ENCODE results near the gene ALG14.
"Not testable (repeated sequence)": the region's sequence is repeated elsewhere in the genome, so short reads cannot be mapped to it uniquely, and the experiment has no call there.

ALG14 gene

GRCh38 chr1:95023399-95024043, 49.2 kb downstream of the ALG14 start:
- TF ChIP-seq CTCF (IDR thresholded peaks at IDR 0.05; ENCODE audit: poor library complexity, severe bottlenecking) = no peak
- H3K36me3 ChIP-seq (ENCODE audit: low read depth) = 0 out of 2 replicates have a peak, but pooled peaks cover 4% of the 10 kb centered on the region
- peak; percentile 96 for ATAC-seq (ENCODE audit: low read depth)
- peak overlapping the region; percentile 51 for H3K27ac ChIP-seq (ENCODE audit: poor library complexity, severe bottlenecking)
- H3K4me3 ChIP-seq (ENCODE audit: severe bottlenecking) = no peak overlapping the region
- peaks cover 23% of the 10 kb centered on the region for H3K4me1 ChIP-seq (ENCODE audit: insufficient read depth, poor library complexity, severe bottlenecking)
- H3K9me3 ChIP-seq (ENCODE audit: severe bottlenecking) = no peaks in the 10 kb centered on the region
- H3K27me3 ChIP-seq (ENCODE audit: insufficient read depth, poor library complexity, severe bottlenecking) = no peaks in the 10 kb centered on the region
- DNase-seq (ENCODE audit: low spot score) = no peak

- Histone ChIP-seq H3K4me1 (ENCODE audit: insufficient read depth, poor library complexity, severe bottlenecking) (peaks cover 27% of the 10 kb centered on the region), H3K9me3 (ENCODE audit: severe bottlenecking) (no peaks in the 10 kb centered on the region), H3K27ac (ENCODE audit: poor library complexity, severe bottlenecking) (no peak overlapping the region), H3K4me3 (ENCODE audit: severe bottlenecking) (no peak overlapping the region), H3K27me3 (ENCODE audit: insufficient read depth, poor library complexity, severe bottlenecking) (no peaks in the 10 kb centered on the region), H3K36me3 (ENCODE audit: low read depth) (0 out of 2 replicates have a peak, but pooled peaks cover 4% of the 10 kb centered on the region)
- DNase-seq (ENCODE audit: low spot score) (no peak), ATAC-seq (ENCODE audit: low read depth) (no peak)
- no peak for TF ChIP-seq CTCF (IDR thresholded peaks at IDR 0.05; ENCODE audit: poor library complexity, severe bottlenecking)
Observed at GRCh38 chr1:95022644-95022926, 50.2 kb downstream of the ALG14 start.

GRCh38 chr1:95021805-95022643, 50.7 kb downstream of the ALG14 start:
- Histone ChIP-seq H3K4me3 (ENCODE audit: severe bottlenecking) (no peak overlapping the region), H3K27me3 (ENCODE audit: insufficient read depth, poor library complexity, severe bottlenecking) (no peaks in the 10 kb centered on the region), H3K9me3 (ENCODE audit: severe bottlenecking) (no peaks in the 10 kb centered on the region), H3K36me3 (ENCODE audit: low read depth) (0 out of 2 replicates have a peak, but pooled peaks cover 4% of the 10 kb centered on the region), H3K4me1 (ENCODE audit: insufficient read depth, poor library complexity, severe bottlenecking) (peaks cover 27% of the 10 kb centered on the region), H3K27ac (ENCODE audit: poor library complexity, severe bottlenecking) (no peak overlapping the region)
- no peak for TF ChIP-seq CTCF (IDR thresholded peaks at IDR 0.05; ENCODE audit: poor library complexity, severe bottlenecking)
- ATAC-seq (ENCODE audit: low read depth) (no peak), DNase-seq (ENCODE audit: low spot score) (no peak)

GRCh38 chr1:95021119-95021518, 51.6 kb downstream of the ALG14 start:
- H3K27me3 ChIP-seq (ENCODE audit: insufficient read depth, poor library complexity, severe bottlenecking) = no peaks in the 10 kb centered on the region
- ATAC-seq (ENCODE audit: low read depth) (peak; percentile 49; the same call in 2 of the 3 replicates), DNase-seq (ENCODE audit: low spot score) (no peak)
- TF ChIP-seq CTCF (IDR thresholded peaks at IDR 0.05; ENCODE audit: poor library complexity, severe bottlenecking) = no peak
- H3K36me3 ChIP-seq (ENCODE audit: low read depth) = no peaks in the 10 kb centered on the region
- H3K4me3 ChIP-seq (ENCODE audit: severe bottlenecking) = no peak overlapping the region
- no peaks in the 10 kb centered on the region for H3K9me3 ChIP-seq (ENCODE audit: severe bottlenecking)
- H3K4me1 ChIP-seq (ENCODE audit: insufficient read depth, poor library complexity, severe bottlenecking) = peaks cover 27% of the 10 kb centered on the region
- H3K27ac ChIP-seq (ENCODE audit: poor library complexity, severe bottlenecking) = no peak overlapping the region

GRCh38 chr1:95019466-95019865, 53.3 kb downstream of the ALG14 start:
- peaks cover 27% of the 10 kb centered on the region for H3K4me1 ChIP-seq (ENCODE audit: insufficient read depth, poor library complexity, severe bottlenecking)
- H3K27ac ChIP-seq (ENCODE audit: poor library complexity, severe bottlenecking); H3K4me3 ChIP-seq (ENCODE audit: severe bottlenecking); H3K27me3 ChIP-seq (ENCODE audit: insufficient read depth, poor library complexity, severe bottlenecking); H3K36me3 ChIP-seq (ENCODE audit: low read depth); DNase-seq (ENCODE audit: low spot score); ATAC-seq (ENCODE audit: low read depth); H3K9me3 ChIP-seq (ENCODE audit: severe bottlenecking): not testable (repeated sequence)
